Fibroblast of the aortic adventitia (primary cell): ENCODE data around the gene VSNL1. TPM values are rescaled to one million over a fixed set of nuclear protein-coding genes. Genes with fewer than 3 reads are reported as not detected.

Experiments used
- DNase-seq: peaks from one replicate; pipeline ENCODE4 v3.0.0-alpha.2; 2010; ENCODE audit warnings: low read depth
- H3K4me3 ChIP-seq: 2 replicates; pipeline ENCODE4 v1.5.1; 2011; ENCODE audit warnings: low read depth, mild to moderate bottlenecking, control low read depth, low read length, moderate library complexity
- CTCF ChIP-seq: IDR thresholded peaks from 2 replicates; pipeline ENCODE4 v1.5.1; 2011; ENCODE audit warnings: mild to moderate bottlenecking, low read length, control low read depth, inconsistent platforms; ENCODE audit not compliant: insufficient read depth
- total RNA-seq: library from RNA; depleted of rRNA; stranded (reverse); fragments of >200 nt; gene quantifications from 2 replicates; pipeline ENCODE4 v1.2.3, GENCODE V29; 2012; ENCODE audit warnings: low replicate concordance

VSNL1 gene
- total RNA-seq, 1 donor = 3.7 TPM

DNA sequence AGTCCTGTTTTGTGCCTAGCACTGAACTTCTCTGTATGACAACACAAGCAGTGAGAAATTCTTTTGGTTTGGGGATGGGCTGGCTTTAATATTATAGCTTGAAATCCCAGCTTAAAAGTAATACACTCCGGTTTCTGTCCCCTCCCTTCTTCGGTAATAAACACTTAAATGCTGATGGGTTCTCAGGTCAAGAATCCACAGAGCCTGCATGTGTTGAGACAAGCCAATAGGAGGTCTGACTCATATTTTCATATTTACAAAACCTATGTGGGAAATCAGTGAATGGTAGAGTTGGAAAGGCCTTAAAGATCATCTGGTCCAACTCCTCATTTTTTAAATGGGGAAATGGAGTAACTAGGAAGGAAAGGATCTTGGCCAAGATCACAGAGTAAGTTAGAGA, 47.5 kb downstream of the VSNL1 start:
- H3K4me3 ChIP-seq = no peak overlapping the region
- DNase-seq = no peak
- no peak for TF ChIP-seq CTCF

DNA sequence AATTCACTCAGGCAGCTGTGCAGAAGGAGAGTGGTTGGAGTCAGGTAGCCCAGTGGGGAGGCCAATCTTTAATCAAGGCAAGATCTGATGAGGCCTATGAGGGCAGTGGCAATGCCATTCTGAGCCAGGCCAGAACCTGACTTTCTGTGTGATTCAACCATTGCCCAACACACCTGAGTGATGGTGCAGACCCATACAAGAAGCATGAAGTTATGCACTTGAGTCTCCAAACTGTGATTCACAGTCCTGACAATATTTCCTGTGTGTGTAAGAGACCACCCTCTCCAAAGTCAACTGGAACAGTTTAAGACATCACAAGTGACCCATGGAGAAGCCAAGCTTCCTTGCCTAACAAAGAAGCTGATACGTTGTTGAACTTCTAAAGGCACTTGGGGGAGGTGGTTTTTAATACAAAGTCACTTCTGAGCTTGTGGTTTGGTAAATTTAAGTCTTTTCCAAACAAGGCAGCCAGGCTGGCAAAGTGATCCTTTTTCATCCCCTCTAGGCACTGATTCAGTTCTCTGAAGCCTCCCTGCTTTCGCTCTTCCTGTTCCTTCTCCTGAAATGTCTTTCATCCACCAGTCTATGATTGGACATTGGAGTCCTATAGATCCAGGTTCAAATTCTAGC, 49.0 kb downstream of the VSNL1 start:
- no peak for TF ChIP-seq CTCF
- no peak overlapping the region for H3K4me3 ChIP-seq
- no peak for DNase-seq

DNA sequence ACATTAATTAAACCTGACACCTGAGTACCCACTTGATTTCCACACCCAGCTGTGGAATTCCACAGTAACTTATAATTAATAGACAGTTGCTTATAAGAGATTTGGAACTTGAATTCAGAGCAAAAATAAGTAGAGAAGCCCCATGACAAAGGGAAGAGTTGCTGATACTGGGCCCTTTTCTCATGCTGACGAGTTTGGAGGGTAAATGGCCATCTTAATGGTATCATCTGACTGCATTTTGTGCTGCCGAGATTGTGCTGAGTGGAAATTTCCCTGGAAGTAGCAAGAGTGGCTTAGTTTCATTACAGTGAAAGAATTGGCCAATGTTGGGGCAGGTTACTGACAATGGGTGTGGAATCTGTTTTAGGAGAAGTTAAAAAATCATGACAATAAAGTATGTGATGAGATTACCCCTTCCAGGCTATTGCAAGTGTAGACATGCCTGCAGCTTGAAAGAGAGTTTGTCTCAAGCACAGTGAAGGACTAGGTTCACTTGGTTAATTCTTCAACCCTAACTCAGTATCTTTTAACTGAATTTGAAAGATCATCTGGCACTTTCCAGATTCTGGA, 49.9 kb downstream of the VSNL1 start:
- no peak for DNase-seq
- no peak overlapping the region for H3K4me3 ChIP-seq
- TF ChIP-seq CTCF = no peak

GRCh38 chr2:17591846-17592245, 51.4 kb downstream of the VSNL1 start:
- TF ChIP-seq CTCF = no peak
- no peak overlapping the region for H3K4me3 ChIP-seq
- no peak for DNase-seq

DNA sequence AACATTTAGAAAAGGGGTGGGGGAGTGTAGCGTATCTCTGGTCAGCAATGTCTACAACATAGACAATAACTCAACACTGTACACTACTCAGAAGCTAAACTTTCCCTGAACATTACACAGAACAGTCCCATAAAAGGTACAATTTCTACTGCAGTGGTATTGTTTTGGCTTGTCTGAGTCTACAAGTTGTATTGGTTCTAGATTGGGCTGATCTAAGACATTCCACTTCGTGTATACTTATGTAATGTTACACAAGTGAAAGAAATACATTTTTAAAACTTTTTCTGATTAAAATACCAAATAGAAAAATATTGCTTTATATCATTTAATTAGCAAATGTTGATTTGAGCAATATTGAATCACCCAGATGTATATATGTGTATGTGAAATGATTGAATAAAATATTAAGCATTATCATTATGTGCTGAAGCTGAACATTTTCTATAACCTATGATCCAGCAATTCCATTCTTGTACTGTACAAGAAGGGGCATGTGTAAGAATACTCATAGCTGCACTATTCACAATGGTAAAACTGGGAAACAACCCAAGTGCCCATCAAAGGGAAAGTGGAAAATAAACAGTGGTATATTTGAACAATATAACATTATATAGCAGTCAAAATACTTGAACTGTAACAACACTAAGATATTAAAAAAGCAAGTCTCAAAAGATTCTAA, 52.4 kb downstream of the VSNL1 start:
- DNase-seq = no peak
- TF ChIP-seq CTCF = no peak
- H3K4me3 ChIP-seq = no peak overlapping the region

DNA sequence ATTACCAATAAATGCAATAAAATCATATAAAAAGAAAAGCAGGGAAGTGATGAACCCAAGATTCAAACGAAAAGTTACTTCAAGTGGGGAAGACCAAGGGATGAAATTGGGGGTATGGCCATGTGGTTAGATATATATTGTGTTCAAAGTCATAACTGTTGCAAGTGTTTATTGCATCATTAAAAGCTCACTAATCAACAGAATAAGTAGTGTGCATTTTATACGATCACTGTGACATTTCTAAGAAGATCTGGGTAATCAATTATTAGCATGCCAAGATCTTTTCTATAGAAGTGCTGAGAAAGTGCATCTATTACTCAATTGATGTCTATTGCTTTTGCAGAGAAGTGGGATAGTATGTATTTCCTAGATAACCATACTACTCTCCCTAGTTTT, 52.9 kb downstream of the VSNL1 start:
- TF ChIP-seq CTCF = no peak
- no peak for DNase-seq
- no peak overlapping the region for H3K4me3 ChIP-seq
